AG09309 (cell line): ENCODE results near the gene MAP3K21.

Experiments used
- DNase-seq: peaks from one replicate; pipeline ENCODE4 v3.0.0-alpha.2; 2010; ENCODE audit warnings: low read depth
- H3K4me3 ChIP-seq: 2 replicates; pipeline ENCODE4 v1.5.1; 2011; ENCODE audit warnings: mild to moderate bottlenecking, low read depth, low read length, moderate library complexity; ENCODE audit not compliant: control insufficient read depth
- TF ChIP-seq, protein P1 (sequence below): IDR thresholded peaks from 2 replicates; pipeline ENCODE4 v1.5.1; 2011; ENCODE audit warnings: mild to moderate bottlenecking, low read depth, low read length, inconsistent platforms; ENCODE audit not compliant: insufficient read depth, control insufficient read depth; ENCODE audit errors: missing control alignments

The MAP3K21 gene

DNA sequence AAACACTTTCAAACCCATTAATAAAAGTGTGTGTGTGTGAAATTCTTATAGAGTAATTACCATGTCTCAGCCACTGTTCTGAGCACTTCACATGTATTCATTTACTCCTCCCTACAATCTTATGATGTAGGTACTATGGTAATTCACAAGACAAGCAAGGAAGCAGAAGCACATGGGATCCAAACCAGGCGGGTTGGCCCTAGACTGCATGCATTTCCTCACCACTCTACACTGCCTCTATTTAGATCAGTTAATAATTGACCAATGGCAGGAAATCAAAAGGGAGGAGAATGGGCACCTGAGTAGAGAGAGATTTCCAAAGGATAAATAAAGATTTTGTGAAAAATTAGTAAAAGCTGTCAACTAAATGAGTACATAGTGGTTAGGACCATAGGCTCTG, 15.7 kb downstream of the MAP3K21 start:
- TF ChIP-seq, protein P1, sequence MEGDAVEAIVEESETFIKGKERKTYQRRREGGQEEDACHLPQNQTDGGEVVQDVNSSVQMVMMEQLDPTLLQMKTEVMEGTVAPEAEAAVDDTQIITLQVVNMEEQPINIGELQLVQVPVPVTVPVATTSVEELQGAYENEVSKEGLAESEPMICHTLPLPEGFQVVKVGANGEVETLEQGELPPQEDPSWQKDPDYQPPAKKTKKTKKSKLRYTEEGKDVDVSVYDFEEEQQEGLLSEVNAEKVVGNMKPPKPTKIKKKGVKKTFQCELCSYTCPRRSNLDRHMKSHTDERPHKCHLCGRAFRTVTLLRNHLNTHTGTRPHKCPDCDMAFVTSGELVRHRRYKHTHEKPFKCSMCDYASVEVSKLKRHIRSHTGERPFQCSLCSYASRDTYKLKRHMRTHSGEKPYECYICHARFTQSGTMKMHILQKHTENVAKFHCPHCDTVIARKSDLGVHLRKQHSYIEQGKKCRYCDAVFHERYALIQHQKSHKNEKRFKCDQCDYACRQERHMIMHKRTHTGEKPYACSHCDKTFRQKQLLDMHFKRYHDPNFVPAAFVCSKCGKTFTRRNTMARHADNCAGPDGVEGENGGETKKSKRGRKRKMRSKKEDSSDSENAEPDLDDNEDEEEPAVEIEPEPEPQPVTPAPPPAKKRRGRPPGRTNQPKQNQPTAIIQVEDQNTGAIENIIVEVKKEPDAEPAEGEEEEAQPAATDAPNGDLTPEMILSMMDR: no peak
- no peak for DNase-seq
- H3K4me3 ChIP-seq: no peak overlapping the region

DNA sequence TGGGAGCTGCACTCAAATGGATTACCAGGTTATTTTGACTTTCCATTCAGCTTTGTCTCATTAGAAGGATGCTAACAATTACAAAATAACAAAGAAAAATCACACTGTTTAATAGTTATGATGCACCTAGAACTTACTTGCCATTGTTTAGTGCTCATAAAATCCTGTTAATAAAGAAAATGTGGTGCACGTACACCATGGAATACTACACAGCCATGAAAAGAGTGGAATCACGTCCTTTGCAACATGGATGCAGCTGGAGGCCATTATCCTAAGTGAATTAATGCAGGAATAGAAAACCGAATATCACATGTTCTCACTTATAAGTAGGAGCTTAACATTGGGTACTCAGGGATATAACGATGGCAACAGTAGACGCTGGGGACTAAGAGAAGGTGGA, 19.8 kb downstream of the MAP3K21 start:
- TF ChIP-seq, protein P1: no peak

DNA sequence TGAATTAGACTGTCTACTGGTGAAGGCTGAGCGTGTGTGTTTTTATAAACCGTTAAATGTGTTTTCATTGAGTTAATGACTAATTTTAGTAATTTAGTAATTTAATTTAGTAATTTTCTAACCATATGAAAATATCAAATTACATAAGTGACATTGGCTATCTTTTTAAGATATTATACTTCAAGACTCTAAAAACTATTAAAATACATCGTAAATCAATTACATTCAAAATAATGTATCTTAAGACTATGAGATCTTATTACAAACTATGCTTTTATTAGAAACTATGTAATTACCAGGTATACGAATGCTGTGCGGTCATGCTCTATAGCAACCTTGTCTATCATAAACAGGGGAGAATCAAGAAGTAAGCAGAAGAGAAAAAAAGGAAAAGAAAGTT, 21.6 kb downstream of the MAP3K21 start:
- no peak for DNase-seq
- H3K4me3 ChIP-seq: no peak overlapping the region
- TF ChIP-seq, protein P1: no peak

More for the DNA sequence above, 19.8 kb downstream of the MAP3K21 start:
- DNase-seq: no peak
- no peak overlapping the region for H3K4me3 ChIP-seq

DNA sequence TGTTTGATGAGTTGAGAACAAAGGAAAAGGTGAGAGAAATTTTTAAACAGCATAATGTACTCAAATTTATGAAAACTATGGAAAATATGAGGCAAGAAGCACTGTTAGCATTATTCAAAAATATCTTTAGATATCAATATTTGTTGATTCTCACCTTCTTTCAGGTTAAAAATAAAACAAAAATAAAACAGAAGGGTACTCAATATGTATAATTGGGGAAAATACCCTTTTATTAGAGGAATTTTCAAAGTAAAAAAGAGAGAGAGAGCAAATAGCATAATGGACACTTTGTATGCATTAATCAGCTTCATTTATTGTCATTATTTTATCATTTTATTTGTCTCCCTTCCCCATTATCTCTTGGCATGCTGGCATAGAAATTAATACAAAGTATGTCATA, 27.5 kb downstream of the MAP3K21 start:
- DNase-seq: no peak
- TF ChIP-seq, protein P1: no peak
- H3K4me3 ChIP-seq: no peak overlapping the region

DNA sequence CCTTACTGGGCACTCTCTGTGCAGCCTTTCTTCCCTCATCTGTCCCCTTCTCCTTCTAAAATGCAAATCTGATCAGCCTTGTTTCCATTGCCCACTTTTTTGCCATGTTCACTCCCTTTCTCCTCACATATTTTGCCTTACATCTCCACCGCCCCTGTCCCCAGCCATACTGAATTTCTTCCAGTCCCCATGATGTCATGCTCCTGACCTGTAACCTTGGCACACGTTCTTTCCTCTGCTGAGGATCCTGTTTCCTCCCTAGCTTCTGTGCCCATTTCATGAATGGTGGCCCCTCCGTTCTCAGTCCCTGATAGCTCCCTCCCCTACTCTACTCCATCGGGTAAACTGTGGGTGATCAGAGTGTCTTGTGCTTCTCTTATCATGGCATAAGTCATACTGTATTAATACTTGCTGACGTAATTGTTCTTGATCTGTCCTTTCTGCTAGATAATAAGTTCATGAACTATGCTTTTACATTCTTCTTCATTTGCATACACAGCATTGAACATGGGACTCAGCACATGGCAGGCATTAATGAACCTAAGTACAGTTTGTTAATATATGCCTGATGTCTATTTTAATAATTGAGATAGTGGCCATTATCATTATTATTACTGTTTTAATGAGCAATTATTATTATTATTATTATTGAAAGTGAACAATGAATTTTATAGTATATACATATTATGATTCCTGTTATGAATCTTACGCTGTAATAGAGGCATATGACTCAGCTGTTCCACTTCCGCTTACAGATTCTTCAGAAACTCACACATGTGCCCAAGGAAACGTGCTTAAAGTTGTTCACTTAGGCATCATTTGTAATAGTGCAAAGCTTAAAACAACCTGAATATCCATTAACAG, 28.5 kb downstream of the MAP3K21 start:
- TF ChIP-seq, protein P1: no peak
- H3K4me3 ChIP-seq: no peak overlapping the region
- DNase-seq: no peak

DNA sequence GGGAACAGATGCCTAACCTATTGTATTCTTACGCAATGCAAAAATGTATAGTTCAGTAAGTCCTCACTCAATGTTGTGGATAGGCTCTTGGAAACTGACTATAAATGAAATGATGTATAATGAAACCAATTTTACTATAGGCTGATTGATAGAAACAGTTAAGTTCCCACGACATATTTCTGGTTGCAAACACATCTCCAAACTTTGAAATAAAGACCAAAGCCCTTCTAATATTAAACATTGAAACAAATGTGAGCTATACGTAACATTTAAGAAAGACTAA, 29.1 kb downstream of the MAP3K21 start:
- no peak for DNase-seq
- TF ChIP-seq, protein P1: no peak

More for the DNA sequence above, 29.1 kb downstream of the MAP3K21 start:
- no peak overlapping the region for H3K4me3 ChIP-seq
